HEK293T (cell line): ENCODE data around the gene IL4I1.

Experiments used
- CTCF ChIA-PET: fragments of 350-600 bp; formaldehyde crosslinking; extraction: SDS; loops from one replicate; lab custom pipeline; 2021; ENCODE audit warnings: antibody characterized with exemption, inconsistent platforms; lab: Yijun Ruan, JAX
- POLR2A ChIA-PET: fragments of 350-600 bp; formaldehyde crosslinking; extraction: SDS; loops from one replicate; lab custom pipeline; 2020; ENCODE audit warnings: antibody characterized with exemption, inconsistent platforms; lab: Yijun Ruan, JAX
- DNase-seq: peaks from one replicate; pipeline ENCODE4 v3.0.0; 2012; ENCODE audit warnings: mixed read lengths; ENCODE audit errors: extremely low spot score
- ARNT ChIP-seq: fragments of 450-650 bp; IDR thresholded peaks from 2 replicates; pipeline ENCODE4 v1.6.1; 2017; ENCODE audit warnings: mild to moderate bottlenecking
- BHLHE40 ChIP-seq: fragments of 450-650 bp; IDR thresholded peaks from 2 replicates; pipeline ENCODE4 v1.6.1; 2016; ENCODE audit warnings: mild to moderate bottlenecking, moderate library complexity, borderline replicate concordance
- CTBP1 ChIP-seq: fragments of 450-650 bp; IDR thresholded peaks from 2 replicates; pipeline ENCODE4 v1.6.1; 2016; ENCODE audit warnings: borderline replicate concordance
- ELF4 ChIP-seq: fragments of 450-650 bp; IDR thresholded peaks from 2 replicates; pipeline ENCODE4 v1.6.1; 2017; ENCODE audit warnings: antibody characterized with exemption
- FOXA1 ChIP-seq: fragments of 450-650 bp; IDR thresholded peaks from 2 replicates; pipeline ENCODE4 v1.6.1; 2016; ENCODE audit warnings: mild to moderate bottlenecking
- FOXK2 ChIP-seq: fragments of 450-650 bp; IDR thresholded peaks from 2 replicates; pipeline ENCODE4 v1.6.1; 2016; ENCODE audit warnings: mild to moderate bottlenecking
- FOXM1 ChIP-seq: fragments of 450-650 bp; IDR thresholded peaks from 2 replicates; pipeline ENCODE4 v1.6.1; 2017; ENCODE audit warnings: mild to moderate bottlenecking, borderline replicate concordance
- HDGF ChIP-seq: fragments of 450-650 bp; IDR thresholded peaks from 2 replicates; pipeline ENCODE4 v1.6.1; 2017; ENCODE audit warnings: antibody characterized with exemption, borderline replicate concordance
- L3MBTL2 ChIP-seq: fragments of 450-650 bp; conservative IDR thresholded peaks from 2 replicates; pipeline ENCODE4 v1.6.1; 2016; ENCODE audit warnings: mild to moderate bottlenecking
- LEF1 ChIP-seq: fragments of 450-650 bp; IDR thresholded peaks from 2 replicates; pipeline ENCODE4 v1.6.1; 2017; ENCODE audit warnings: mild to moderate bottlenecking, borderline replicate concordance
- NFRKB ChIP-seq: fragments of 450-650 bp; IDR thresholded peaks from 2 replicates; pipeline ENCODE4 v1.6.1; 2016; ENCODE audit warnings: mild to moderate bottlenecking, moderate library complexity
- SP1 ChIP-seq: fragments of 450-650 bp; IDR thresholded peaks from 2 replicates; pipeline ENCODE4 v1.6.1; 2017
- SUZ12 ChIP-seq: fragments of 450-650 bp; IDR thresholded peaks from 2 replicates; pipeline ENCODE4 v1.6.1; 2016; ENCODE audit warnings: mild to moderate bottlenecking
- TARDBP ChIP-seq: fragments of 450-650 bp; IDR thresholded peaks from 2 replicates; pipeline ENCODE4 v1.6.1; 2016
- ZNF384 ChIP-seq: fragments of 450-650 bp; IDR thresholded peaks from 2 replicates; pipeline ENCODE4 v1.6.1; 2016
- TF ChIP-seq, protein P1 (sequence below): fragments of 450-650 bp; IDR thresholded peaks from 2 replicates; pipeline ENCODE4 v1.6.1; 2016

IL4I1 gene

GRCh38 chr19:49887037-49887664 is 9.5 kb downstream of the IL4I1 start:
- ChIA-PET CTCF (no interaction called here), POLR2A (interaction anchor here (1.0 to 1.2 kb wide), 2 partner anchors 10 to 20 kb away, joined by 3 read pairs; partner anchors contain the start of gene AKT1S1)
- no peak for DNase-seq
- no peak for TF ChIP-seq FOXK2
- TF ChIP-seq SUZ12: no peak
- TF ChIP-seq FOXA1: no peak
- no peak for TF ChIP-seq ELF4
- TF ChIP-seq LEF1: no peak
- TF ChIP-seq FOXM1: no peak
- TF ChIP-seq NFRKB: no peak
- TF ChIP-seq, protein P1, sequence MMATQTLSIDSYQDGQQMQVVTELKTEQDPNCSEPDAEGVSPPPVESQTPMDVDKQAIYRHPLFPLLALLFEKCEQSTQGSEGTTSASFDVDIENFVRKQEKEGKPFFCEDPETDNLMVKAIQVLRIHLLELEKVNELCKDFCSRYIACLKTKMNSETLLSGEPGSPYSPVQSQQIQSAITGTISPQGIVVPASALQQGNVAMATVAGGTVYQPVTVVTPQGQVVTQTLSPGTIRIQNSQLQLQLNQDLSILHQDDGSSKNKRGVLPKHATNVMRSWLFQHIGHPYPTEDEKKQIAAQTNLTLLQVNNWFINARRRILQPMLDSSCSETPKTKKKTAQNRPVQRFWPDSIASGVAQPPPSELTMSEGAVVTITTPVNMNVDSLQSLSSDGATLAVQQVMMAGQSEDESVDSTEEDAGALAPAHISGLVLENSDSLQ: no peak
- no peak for TF ChIP-seq BHLHE40
- TF ChIP-seq ARNT: no peak
- no peak for TF ChIP-seq TARDBP
- TF ChIP-seq L3MBTL2: no peak
- no peak for TF ChIP-seq SP1
- TF ChIP-seq ZNF384: no peak
- no peak for TF ChIP-seq HDGF

DNA sequence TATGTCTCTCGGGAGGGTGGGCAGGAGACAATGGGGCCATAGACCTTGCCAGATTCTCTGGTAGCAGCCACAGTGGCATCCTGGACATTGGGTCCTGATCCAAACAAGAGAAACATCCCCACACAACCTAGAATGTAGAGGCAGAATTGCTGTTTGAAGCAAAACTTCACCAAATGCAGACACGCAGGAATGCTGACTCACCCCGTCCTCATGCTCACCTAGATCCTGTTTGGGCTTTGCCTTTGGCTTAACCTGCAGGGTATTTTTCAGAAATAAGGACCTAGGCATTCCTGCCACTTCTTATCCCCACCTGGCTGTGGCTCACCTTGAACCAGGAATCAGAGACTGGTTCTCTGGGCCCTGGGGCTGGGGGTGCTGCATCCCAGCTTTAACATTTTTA is 11.9 kb downstream of the IL4I1 start:
- DNase-seq: no peak
- ChIA-PET CTCF (no interaction called here), POLR2A (no interaction called here)
- TF ChIP-seq ZNF384 (no peak), FOXA1 (no peak), FOXK2 (no peak), HDGF (no peak), NFRKB (no peak), BHLHE40 (no peak), FOXM1 (no peak), SP1 (no peak), LEF1 (no peak), CTBP1 (no peak), ARNT (no peak), TARDBP (no peak), L3MBTL2 (no peak), SUZ12 (no peak)
- TF ChIP-seq, protein P1: no peak

DNA sequence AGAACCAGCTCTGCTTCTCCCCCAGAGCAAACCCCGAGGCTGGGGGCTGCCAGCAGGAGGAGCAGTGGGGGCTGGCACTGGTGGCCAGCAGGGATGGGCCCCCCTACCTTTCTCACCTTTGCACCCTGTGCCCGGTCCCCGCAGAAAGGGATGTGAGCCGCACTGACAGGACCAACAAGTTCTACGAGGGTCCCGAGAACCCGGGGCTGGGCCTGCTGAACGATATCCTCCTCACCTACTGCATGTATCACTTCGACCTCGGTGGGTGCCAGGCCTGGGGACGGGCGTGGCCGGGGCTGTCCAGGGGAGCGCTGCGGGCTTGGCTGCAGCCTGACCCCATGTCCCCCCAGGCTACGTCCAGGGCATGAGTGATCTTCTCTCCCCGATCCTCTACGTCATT is 12.6 kb downstream of the IL4I1 start:
- ChIA-PET CTCF (no interaction called here), POLR2A (no interaction called here)
- TF ChIP-seq, protein P1: no peak
- TF ChIP-seq BHLHE40 (no peak), TARDBP (no peak), CTBP1 (no peak), FOXA1 (no peak), ARNT (no peak), FOXK2 (no peak), SP1 (no peak), SUZ12 (no peak), NFRKB (no peak), FOXM1 (no peak), ZNF384 (no peak), L3MBTL2 (no peak), ELF4 (no peak), HDGF (no peak)
- DNase-seq: no peak

DNA sequence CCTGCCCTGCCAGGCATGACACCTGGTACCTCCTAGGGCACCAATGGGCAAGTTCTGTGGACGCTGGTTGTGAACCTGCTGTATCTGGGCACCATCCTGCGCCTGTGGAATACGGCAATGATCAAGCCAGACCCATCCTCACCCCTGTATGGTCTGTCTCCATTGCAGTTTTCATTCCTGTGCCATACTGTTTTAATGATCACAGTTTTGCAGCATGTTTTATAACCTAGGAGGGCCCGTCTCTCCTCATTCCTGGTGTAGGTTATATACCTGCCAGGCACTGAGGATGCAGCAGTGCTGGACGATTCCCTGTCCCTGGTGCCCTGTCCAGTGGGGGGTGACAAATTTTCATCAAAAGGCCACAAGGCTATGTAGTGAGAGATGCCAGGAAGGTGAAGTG is 13.6 kb downstream of the IL4I1 start:
- CTCF ChIA-PET: no interaction called here
- no peak for DNase-seq

GRCh38 chr19:49882643-49883042 is 14.0 kb downstream of the IL4I1 start:
- TF ChIP-seq BHLHE40 (no peak), FOXM1 (no peak), FOXK2 (no peak), HDGF (no peak), LEF1 (no peak), L3MBTL2 (no peak), SP1 (no peak), FOXA1 (no peak), ZNF384 (no peak)
- TF ChIP-seq, protein P1: no peak
- POLR2A ChIA-PET: interaction anchor here (0.9 to 1.3 kb wide), 2 partner anchors 8 to 9 kb away, joined by 3 read pairs; no protein-coding TSS in a partner anchor
- DNase-seq: no peak
- CTCF ChIA-PET: no interaction called here

More for the DNA sequence above, 13.6 kb downstream of the IL4I1 start:
- POLR2A ChIA-PET: interaction anchor here (0.9 to 1.3 kb wide), 2 partner anchors 8 to 9 kb away, joined by 3 read pairs; no protein-coding TSS in a partner anchor
- TF ChIP-seq ELF4 (no peak), BHLHE40 (no peak), LEF1 (no peak), L3MBTL2 (no peak), FOXA1 (no peak), NFRKB (no peak), HDGF (no peak), FOXM1 (no peak), TARDBP (no peak), SP1 (no peak), ZNF384 (no peak), SUZ12 (no peak), ARNT (no peak), FOXK2 (no peak), CTBP1 (no peak)
- TF ChIP-seq, protein P1: no peak
